Muscle of arm (tissue), 12 donors: Measurements from ENCODE around the gene PCGF1. TPM values are rescaled to one million over a fixed set of nuclear protein-coding genes. Genes with fewer than 3 reads are reported as not detected.
"Not testable (repeated sequence)": the region's sequence is repeated elsewhere in the genome, so short reads cannot be mapped to it uniquely, and the experiment has no call there.

Source experiments
- DNase-seq: peaks from one replicate; pipeline ENCODE4 v3.0.0-alpha.2; 2013
- polyA plus RNA-seq, 12 donors: library from polyadenylated mRNA; unstranded; fragments of 120-200 nt; gene quantifications; one replicate each; pipeline ENCODE4 v1.2.1, GENCODE V29; 2013; ENCODE audit not compliant: insufficient read length in 12 of 12

Gene PCGF1
- polyA plus RNA-seq, 12 donors, result 10.4 to 19.6 (median 13.0) TPM; not detected in 2

- DNase-seq, result no peak
These were observed 6.9 kb downstream of the PCGF1 start for GRCh38 chr2:74500578-74500946.

- no peak for DNase-seq
These were observed 7.4 kb downstream of the PCGF1 start for GRCh38 chr2:74499940-74500577.

GRCh38 chr2:74499267-74499939, 8.1 kb downstream of the PCGF1 start, which contains the start of gene LBX2:
Gene LBX2 (minus strand): TSS chr2:74499603. CDS start chr2:74499537, 66 bp downstream.
- no peak for DNase-seq

- no peak for DNase-seq
These were observed 8.8 kb downstream of the PCGF1 start for GRCh38 chr2:74498500-74499266.

GRCh38 chr2:74497777-74498499, 9.6 kb downstream of the PCGF1 start:
- no peak for DNase-seq

GRCh38 chr2:74496997-74497776, 10.3 kb downstream of the PCGF1 start:
- DNase-seq, result no peak

GRCh38 chr2:74495440-74495839, 12.1 kb downstream of the PCGF1 start:
- no peak for DNase-seq

- no peak for DNase-seq
These were observed 13.9 kb downstream of the PCGF1 start for GRCh38 chr2:74493546-74493945.

- no peak for DNase-seq
These were observed 15.6 kb downstream of the PCGF1 start for GRCh38 chr2:74491648-74492544.

- DNase-seq, result no peak
These were observed 17.6 kb downstream of the PCGF1 start for GRCh38 chr2:74489906-74490305.

- DNase-seq, result no peak
These were observed 18.6 kb downstream of the PCGF1 start for GRCh38 chr2:74488643-74489481.

- no peak for DNase-seq
These were observed 21.4 kb downstream of the PCGF1 start for GRCh38 chr2:74486141-74486540.

- not testable (repeated sequence) for DNase-seq
These were observed 23.8 kb downstream of the PCGF1 start for GRCh38 chr2:74483675-74484164.

- DNase-seq, result peak; percentile 97
These were observed 24.5 kb downstream of the PCGF1 start, which contains the start of the genes CCDC142 and TTC31 for GRCh38 chr2:74482801-74483674. Gene CCDC142 (minus strand): TSS chr2:74482998. CDS start chr2:74482837, 161 bp downstream. Gene TTC31 (plus strand): TSS chr2:74483081. CDS start chr2:74483096, 15 bp downstream.

GRCh38 chr2:74481961-74482800, 25.3 kb downstream of the PCGF1 start:
- DNase-seq, result no peak

GRCh38 chr2:74481431-74481830, 26.1 kb downstream of the PCGF1 start:
- DNase-seq, result no peak

GRCh38 chr2:74474899-74475298, 32.6 kb downstream of the PCGF1 start:
- no peak for DNase-seq
